Peyer's patch (tissue), 4 donors: Measurements from ENCODE around the gene NAT8L.

ENCODE experiments used
- POLR2A ChIP-seq, 2 donors: fragments of 450-650 bp; IDR thresholded peaks; one replicate each; pipeline ENCODE4 v1.5.1; 2017; ENCODE audit warnings: antibody characterized with exemption in 2 of 2, mild to moderate bottlenecking in 2 of 2, moderate library complexity in 2 of 2
- TF ChIP-seq, protein P1 (sequence below), 6 experiments: fragments of 450-650 bp in 4 of 6; fragments of 200-600 bp in 2 of 6; sonication (generic) in 1 of 6; IDR thresholded peaks; one replicate each; pipeline ENCODE4 v1.5.1; 2017 to 2019; ENCODE audit warnings: antibody characterized with exemption in 6 of 6, mild to moderate bottlenecking in 3 of 6, moderate library complexity in 1 of 6

- TF ChIP-seq, protein P1, sequence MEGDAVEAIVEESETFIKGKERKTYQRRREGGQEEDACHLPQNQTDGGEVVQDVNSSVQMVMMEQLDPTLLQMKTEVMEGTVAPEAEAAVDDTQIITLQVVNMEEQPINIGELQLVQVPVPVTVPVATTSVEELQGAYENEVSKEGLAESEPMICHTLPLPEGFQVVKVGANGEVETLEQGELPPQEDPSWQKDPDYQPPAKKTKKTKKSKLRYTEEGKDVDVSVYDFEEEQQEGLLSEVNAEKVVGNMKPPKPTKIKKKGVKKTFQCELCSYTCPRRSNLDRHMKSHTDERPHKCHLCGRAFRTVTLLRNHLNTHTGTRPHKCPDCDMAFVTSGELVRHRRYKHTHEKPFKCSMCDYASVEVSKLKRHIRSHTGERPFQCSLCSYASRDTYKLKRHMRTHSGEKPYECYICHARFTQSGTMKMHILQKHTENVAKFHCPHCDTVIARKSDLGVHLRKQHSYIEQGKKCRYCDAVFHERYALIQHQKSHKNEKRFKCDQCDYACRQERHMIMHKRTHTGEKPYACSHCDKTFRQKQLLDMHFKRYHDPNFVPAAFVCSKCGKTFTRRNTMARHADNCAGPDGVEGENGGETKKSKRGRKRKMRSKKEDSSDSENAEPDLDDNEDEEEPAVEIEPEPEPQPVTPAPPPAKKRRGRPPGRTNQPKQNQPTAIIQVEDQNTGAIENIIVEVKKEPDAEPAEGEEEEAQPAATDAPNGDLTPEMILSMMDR (IDR thresholded peaks at IDR 0.05), result no peak
- TF ChIP-seq POLR2A (IDR thresholded peaks at IDR 0.05), result no peak
Observed at GRCh38 chr4:2057382-2058065, 1.6 kb upstream of the NAT8L start.
